ENCODE data around the gene LEFTY2.

GRCh38 chr1:225908013-225908640 lies 32.9 kb downstream of the LEFTY2 start:
- TF ChIP-seq CTCF (IDR thresholded peaks at IDR 0.05), result no peak
- TF ChIP-seq POLR2A (IDR thresholded peaks at IDR 0.05), result no peak

Measured in prostate gland (tissue), 2 donors.